ENCODE results near the gene SLC1A3.

SLC1A3 gene

DNA sequence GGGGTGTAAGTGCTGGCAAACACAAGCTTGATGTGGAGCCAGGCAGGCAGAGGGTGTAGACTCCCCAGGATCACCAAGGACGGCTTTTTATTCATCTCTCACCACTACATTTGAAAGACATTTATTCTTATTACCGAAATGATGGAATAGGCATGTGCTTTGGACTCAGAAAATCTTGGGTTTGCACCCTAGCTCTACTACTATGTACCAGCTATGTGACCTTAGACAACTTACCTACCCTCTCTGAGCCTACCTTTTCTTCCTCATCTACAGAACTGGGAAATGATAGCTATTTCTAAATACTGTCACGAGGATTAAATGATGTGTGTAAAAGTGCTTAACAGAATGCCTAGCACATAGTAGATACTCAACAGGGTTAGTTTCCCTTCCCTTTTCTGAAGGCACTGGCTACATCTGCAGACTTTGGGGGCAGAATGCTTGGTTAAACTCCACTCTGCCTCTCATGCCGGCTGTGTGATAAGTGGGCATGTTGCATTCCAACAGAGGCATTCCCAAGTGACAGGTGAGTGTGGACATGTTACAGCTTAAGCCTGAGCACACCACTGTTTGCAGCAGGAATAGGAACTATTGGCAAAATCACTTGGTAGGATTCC, 94.8 kb downstream of the SLC1A3 start:
- no peak overlapping the region for H3K4me3 ChIP-seq (ENCODE audit: low read depth, low read length)
- TF ChIP-seq, protein P1, sequence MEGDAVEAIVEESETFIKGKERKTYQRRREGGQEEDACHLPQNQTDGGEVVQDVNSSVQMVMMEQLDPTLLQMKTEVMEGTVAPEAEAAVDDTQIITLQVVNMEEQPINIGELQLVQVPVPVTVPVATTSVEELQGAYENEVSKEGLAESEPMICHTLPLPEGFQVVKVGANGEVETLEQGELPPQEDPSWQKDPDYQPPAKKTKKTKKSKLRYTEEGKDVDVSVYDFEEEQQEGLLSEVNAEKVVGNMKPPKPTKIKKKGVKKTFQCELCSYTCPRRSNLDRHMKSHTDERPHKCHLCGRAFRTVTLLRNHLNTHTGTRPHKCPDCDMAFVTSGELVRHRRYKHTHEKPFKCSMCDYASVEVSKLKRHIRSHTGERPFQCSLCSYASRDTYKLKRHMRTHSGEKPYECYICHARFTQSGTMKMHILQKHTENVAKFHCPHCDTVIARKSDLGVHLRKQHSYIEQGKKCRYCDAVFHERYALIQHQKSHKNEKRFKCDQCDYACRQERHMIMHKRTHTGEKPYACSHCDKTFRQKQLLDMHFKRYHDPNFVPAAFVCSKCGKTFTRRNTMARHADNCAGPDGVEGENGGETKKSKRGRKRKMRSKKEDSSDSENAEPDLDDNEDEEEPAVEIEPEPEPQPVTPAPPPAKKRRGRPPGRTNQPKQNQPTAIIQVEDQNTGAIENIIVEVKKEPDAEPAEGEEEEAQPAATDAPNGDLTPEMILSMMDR (IDR thresholded peaks at IDR 0.05; ENCODE audit: borderline replicate concordance, insufficient read depth, low read depth, low read length), result no peak

DNA sequence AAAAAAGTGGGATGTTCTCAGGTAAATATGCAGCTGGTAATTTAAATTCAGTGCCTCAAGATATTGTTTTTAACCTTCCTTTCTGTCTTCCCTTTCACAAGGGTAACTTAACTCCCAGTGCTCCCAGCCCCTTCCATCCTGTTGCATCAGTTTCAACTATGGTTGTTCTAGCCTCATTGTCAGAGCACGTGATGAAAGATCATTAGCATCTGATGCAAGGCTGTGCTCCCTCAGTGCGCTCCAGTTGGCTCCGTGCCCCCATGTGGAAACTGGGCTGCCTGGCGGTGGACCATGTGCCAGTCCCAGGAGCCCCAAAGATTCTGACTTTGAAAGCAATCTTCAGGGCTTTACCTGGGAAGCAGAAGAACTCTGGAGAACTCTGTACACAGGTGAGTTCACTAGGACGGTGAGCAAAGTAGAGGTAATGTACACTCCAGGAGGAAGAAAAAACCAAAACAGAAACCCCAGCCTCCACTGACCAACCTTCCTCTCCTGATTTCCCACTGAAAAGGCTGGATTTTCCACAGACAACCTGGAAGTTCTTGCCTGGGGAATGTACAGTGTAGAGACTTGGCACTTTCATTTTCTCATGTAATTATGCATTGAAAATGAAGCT, 96.9 kb downstream of the SLC1A3 start:
- no peak overlapping the region for H3K4me3 ChIP-seq (ENCODE audit: low read depth, low read length)
- TF ChIP-seq, protein P1 (IDR thresholded peaks at IDR 0.05; ENCODE audit: borderline replicate concordance, insufficient read depth, low read depth, low read length), result no peak

DNA sequence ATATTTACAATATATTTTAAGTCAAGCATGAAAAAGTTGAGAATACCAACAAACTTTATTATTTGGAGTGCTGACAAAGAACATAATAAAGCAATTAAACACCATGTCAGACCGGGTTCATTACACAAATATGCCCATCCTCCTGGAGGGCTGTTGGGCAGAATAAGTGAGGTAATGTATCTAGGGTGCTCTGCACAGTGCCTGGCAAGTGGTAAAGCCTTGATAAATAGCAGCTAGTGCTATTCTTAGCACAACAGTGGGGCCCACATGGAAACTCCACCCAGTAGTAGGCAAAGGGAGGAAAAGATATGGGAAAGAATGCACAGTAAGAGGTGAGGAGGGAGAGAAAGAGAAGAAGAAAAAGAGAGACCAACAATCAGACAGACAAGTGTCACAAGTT, 97.7 kb downstream of the SLC1A3 start:
- no peak overlapping the region for H3K4me3 ChIP-seq (ENCODE audit: low read depth, low read length)
- TF ChIP-seq, protein P1 (IDR thresholded peaks at IDR 0.05; ENCODE audit: borderline replicate concordance, insufficient read depth, low read depth, low read length), result no peak

DNA sequence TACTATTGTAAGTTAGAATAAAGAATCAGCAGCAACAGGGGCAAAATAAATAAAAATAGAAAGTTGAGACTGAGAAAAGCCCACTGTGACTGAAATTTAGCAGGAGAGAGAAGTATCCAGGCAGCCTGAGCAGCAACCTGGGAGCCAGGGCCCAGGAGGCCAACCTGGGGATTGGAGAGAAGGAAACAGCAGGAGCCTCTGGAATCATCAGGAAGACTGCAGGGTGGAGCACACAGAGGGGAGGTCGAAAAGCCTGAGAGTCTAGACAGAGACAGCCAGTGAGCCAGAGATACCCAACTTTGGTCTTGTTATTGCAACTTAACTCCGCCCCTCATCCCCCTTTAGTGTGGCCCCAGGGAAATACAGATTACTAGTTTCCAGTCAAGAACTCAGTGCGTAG, 98.6 kb downstream of the SLC1A3 start:
- H3K4me3 ChIP-seq (ENCODE audit: low read depth, low read length), result no peak overlapping the region
- TF ChIP-seq, protein P1 (IDR thresholded peaks at IDR 0.05; ENCODE audit: borderline replicate concordance, insufficient read depth, low read depth, low read length), result no peak

DNA sequence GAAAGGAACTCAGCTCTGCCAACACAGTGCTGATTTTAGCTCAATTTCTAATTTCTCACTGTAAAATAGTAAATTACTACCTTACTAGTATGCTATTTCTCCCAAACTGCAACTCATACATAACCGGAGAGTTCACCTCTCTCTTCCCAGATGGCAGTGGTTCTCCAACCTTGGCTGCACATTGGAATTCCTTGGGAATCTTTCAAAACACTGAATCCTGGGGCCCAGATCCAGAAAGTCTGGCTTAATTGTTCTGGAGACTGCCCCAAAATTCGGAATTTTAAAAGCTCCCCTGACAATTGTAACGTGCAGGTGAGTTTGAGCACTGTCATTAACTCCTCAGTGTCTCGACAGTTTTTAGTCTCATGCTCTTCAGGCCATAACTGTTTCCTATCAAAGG, 100.3 kb downstream of the SLC1A3 start:
- TF ChIP-seq, protein P1 (IDR thresholded peaks at IDR 0.05; ENCODE audit: borderline replicate concordance, insufficient read depth, low read depth, low read length), result no peak
- H3K4me3 ChIP-seq (ENCODE audit: low read depth, low read length), result no peak overlapping the region

DNA sequence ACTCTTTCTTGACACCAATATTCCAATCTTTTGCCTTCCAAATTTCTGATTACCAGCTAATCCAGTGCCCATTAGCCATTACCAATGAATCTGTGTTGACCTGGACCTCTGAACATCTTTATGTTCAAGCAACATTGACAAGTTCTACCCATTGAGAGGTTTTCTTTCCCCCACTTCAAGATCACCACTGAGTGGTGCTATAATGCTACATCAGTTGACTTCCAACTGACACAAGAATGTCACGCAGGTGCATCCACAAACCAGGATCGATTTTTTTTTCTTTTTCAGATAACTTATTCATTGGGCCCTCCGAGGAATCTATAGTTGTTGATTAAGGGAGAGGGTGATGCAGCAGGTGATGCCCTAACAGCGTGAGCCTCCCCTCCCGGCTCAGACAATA, 102.6 kb downstream of the SLC1A3 start:
- TF ChIP-seq, protein P1 (IDR thresholded peaks at IDR 0.05; ENCODE audit: borderline replicate concordance, insufficient read depth, low read depth, low read length), result no peak
- no peak overlapping the region for H3K4me3 ChIP-seq (ENCODE audit: low read depth, low read length)

DNA sequence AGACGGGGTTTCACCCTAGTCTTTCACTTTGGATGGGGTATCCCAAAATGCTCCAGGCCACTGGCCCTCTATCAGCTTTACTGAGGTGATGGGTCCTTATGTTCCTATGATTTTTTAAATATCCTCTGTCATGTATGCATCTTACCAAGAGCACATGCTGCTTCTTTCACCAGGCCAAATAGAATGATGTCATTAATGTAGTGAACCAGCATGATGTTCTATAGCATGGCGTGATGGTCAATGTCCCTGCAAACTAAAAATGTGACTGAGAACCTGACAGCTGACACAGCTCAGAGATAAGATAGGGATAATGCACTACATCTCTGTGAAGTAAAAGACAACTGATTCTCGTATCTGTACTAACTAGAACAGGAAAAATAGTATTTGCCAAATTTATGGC, 103.6 kb downstream of the SLC1A3 start:
- TF ChIP-seq, protein P1 (IDR thresholded peaks at IDR 0.05; ENCODE audit: borderline replicate concordance, insufficient read depth, low read depth, low read length), result no peak
- no peak overlapping the region for H3K4me3 ChIP-seq (ENCODE audit: low read depth, low read length)

Data from GM12875 (cell line).